ENCODE measurements around the gene TEX52. TPM values are rescaled to one million over a fixed set of nuclear protein-coding genes. Genes with fewer than 3 reads are reported as not detected.

Gene TEX52
- total and polyA plus RNA-seq, 2 experiments from 2014 or later = not detected

DNA sequence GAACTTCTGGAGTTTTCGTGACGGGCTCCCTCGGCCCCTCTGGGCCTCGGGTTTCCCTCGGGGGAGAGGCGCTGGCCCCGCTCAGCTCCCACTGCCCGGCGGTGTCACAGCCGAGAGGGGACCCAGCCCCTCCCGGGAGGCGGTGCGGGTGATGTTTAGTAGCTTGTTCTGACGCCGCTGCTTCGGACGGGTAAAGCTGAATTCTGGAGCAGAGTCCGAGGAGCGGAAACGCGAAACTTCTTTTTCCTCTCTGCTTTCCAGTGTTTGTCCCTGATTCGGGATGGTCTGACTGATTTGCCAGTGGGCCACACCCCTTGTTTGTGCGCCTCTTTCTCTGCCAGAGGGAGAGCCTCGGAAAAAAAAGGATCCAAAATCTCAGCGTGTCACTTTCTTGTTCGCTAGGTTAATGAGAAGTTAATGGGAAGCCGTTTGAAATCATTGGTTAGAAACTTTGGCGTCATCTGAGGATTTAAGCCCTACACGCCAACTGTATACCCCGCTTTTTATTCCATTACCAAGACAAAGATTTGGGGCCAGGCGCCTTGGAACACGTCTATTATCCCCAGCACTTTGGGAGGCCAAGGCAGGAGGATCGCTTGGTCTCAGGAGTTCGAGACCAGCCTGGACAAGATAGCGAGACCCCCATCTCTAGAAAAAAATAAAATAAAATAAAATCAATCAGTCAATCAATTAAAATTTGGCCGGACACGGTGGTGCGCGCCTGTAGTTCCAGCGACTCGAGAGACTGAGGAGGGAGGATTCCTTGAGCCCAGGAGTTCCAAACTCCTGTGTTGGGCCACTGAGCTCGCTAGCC lies 34.6 kb upstream of the TEX52 start (continued):
- TF ChIP-seq EZH2 (IDR thresholded peaks at IDR 0.05; ENCODE audit: low read depth, unreplicated experiment) = no peak
- no peak for TF ChIP-seq CREB1 (CRISPR knock-in tag; IDR thresholded peaks at IDR 0.05; ENCODE audit: low read depth)
- TF ChIP-seq ZNF114 (CRISPR knock-in tag; IDR thresholded peaks at IDR 0.05) = no peak
- TF ChIP-seq, protein P1, sequence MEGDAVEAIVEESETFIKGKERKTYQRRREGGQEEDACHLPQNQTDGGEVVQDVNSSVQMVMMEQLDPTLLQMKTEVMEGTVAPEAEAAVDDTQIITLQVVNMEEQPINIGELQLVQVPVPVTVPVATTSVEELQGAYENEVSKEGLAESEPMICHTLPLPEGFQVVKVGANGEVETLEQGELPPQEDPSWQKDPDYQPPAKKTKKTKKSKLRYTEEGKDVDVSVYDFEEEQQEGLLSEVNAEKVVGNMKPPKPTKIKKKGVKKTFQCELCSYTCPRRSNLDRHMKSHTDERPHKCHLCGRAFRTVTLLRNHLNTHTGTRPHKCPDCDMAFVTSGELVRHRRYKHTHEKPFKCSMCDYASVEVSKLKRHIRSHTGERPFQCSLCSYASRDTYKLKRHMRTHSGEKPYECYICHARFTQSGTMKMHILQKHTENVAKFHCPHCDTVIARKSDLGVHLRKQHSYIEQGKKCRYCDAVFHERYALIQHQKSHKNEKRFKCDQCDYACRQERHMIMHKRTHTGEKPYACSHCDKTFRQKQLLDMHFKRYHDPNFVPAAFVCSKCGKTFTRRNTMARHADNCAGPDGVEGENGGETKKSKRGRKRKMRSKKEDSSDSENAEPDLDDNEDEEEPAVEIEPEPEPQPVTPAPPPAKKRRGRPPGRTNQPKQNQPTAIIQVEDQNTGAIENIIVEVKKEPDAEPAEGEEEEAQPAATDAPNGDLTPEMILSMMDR (conservative IDR thresholded peaks at IDR 0.05; ENCODE audit: low read depth in 2 of 2) = no peak
- TF ChIP-seq EZH2phosphoT487 (IDR thresholded peaks at IDR 0.05; ENCODE audit: unreplicated experiment) = no peak
- no peak for TF ChIP-seq POLR2AphosphoS5 (IDR thresholded peaks at IDR 0.05; ENCODE audit: low read depth)

- Mint-ChIP-seq H3K27me3 (ENCODE audit: insufficient read depth, low read depth, poor library complexity) (peaks cover 19% of the 10 kb centered on the region), H3K4me3 (peak within 1 kb of the TSS; percentile 91), H3K27ac (peak within 1 kb of the TSS; percentile 90), H3K4me1 (peaks cover 16% of the 10 kb centered on the region), H3K36me3 (ENCODE audit: low read depth) (peaks cover 34% of the 10 kb centered on the region), H3K9me3 (peaks cover 3% of the 10 kb centered on the region; the same call in 1 of the 3 replicates)
- no peaks in the 10 kb centered on the region for H3K27me3 ChIP-seq (ENCODE audit: insufficient read depth)
- peak within 1 kb of the TSS; percentile 90 for H3K4me2 ChIP-seq
- peak within 1 kb of the TSS; percentile 96 for H2AFZ ChIP-seq
- peaks cover 27% of the 10 kb centered on the region for H3F3A ChIP-seq (replicated peaks; ENCODE audit: low read depth)
- H3K36me3 ChIP-seq (ENCODE audit: insufficient read depth) = peaks cover 28% of the 10 kb centered on the region
- peak within 1 kb of the TSS; percentile 90 for H3K4me3 ChIP-seq
- H3K9me2 ChIP-seq (ENCODE audit: insufficient read depth) = no peaks in the 10 kb centered on the region
- H4K20me1 ChIP-seq (replicated peaks; ENCODE audit: insufficient read depth) = peaks cover 25% of the 10 kb centered on the region; the same call in 1 of the 2 replicates
- H3K4me1 ChIP-seq (ENCODE audit: insufficient read depth) = peaks cover 3% of the 10 kb centered on the region
- DNase-seq (ENCODE audit: low spot score) (peak; percentile 99), ATAC-seq (peak; percentile 94)
- peaks cover 32% of the 10 kb centered on the region for H3K79me2 ChIP-seq (replicated peaks; ENCODE audit: insufficient read depth)
- H3K27ac ChIP-seq (ENCODE audit: low read depth) = peak within 1 kb of the TSS; percentile 90
- no peak for TF ChIP-seq JUNB (IDR thresholded peaks at IDR 0.05; ENCODE audit: unreplicated experiment)
- TF ChIP-seq ZNF114 (CRISPR knock-in tag; IDR thresholded peaks at IDR 0.05) = no peak
- no peak for TF ChIP-seq EZH2 (IDR thresholded peaks at IDR 0.05; ENCODE audit: low read depth, unreplicated experiment)
- peak; percentile 83 for TF ChIP-seq POLR2AphosphoS5 (IDR thresholded peaks at IDR 0.05; ENCODE audit: low read depth)
- TF ChIP-seq, protein P1 (conservative IDR thresholded peaks at IDR 0.05; ENCODE audit: low read depth in 2 of 2) = no peak
- TF ChIP-seq STAT1 (IDR thresholded peaks at IDR 0.05; ENCODE audit: unreplicated experiment) = no peak
- TF ChIP-seq ETS1 (IDR thresholded peaks at IDR 0.05) = peak; percentile 50
- TF ChIP-seq REST (IDR thresholded peaks at IDR 0.05; ENCODE audit: unreplicated experiment) = no peak
- TF ChIP-seq CREB1 (CRISPR knock-in tag; IDR thresholded peaks at IDR 0.05; ENCODE audit: low read depth) = peak; percentile 42; the same call in 1 of the 2 replicates
Observed at GRCh38 chr12:2890388-2891239, 33.8 kb upstream of the TEX52 start, which contains the start of gene TULP3. TSS of gene TULP3 (plus strand) at chr12:2890891. CDS start at chr12:2890948, 57 bp downstream.

Measured in GM23338 (cell line).